Adipose tissue (tissue), 3 donors: ENCODE results near the gene FAM163B. TPM values are rescaled to one million over a fixed set of nuclear protein-coding genes. Genes with fewer than 3 reads are reported as not detected.

ENCODE experiments used
- H3K27ac ChIP-seq: one replicate; pipeline ENCODE4 v1.5.1; 2013; ENCODE audit warnings: low read depth, low read length
- WGBS, 3 donors: extraction: QIAGEN DNeasy Blood & Tissue Kit; methylation state at CpG; one replicate each; pipeline ENCODE4 v1.1.7; 2013; 5-methylcytosine and 5-hydroxymethylcytosine counted together
- polyA plus RNA-seq, 3 donors: library from polyadenylated mRNA; stranded (reverse); fragments of 200-250 nt; gene quantifications; one replicate each; pipeline ENCODE4 v1.2.3, GENCODE V29; 2013
- donor health status: healthy with polysubstance abuse.
- donor health status: Bipolar disorder and iron deficiency.
- donor health status: healthy.

FAM163B gene
- polyA plus RNA-seq, 3 donors, result not detected

- H3K27ac ChIP-seq, result no peak overlapping the region
- WGBS, 3 donors, result 63 to 70% (median 69%) methylated on average over 19 to 20 of the region's 20 CpGs
Observed at GRCh38 chr9:133590231-133590855, 18.8 kb downstream of the FAM163B start.

- WGBS, 3 donors, result 43 to 47% (median 46%) methylated on average over 18 to 19 of the region's 19 CpGs
Observed at GRCh38 chr9:133589454-133590227, 19.5 kb downstream of the FAM163B start.

GRCh38 chr9:133587466-133587865 lies 21.7 kb downstream of the FAM163B start:
- WGBS, 3 donors, result 82 to 88% (median 82%) methylated on average over 6 of the region's 6 CpGs
- H3K27ac ChIP-seq, result no peak overlapping the region

More at GRCh38 chr9:133589454-133590227, 19.5 kb downstream of the FAM163B start:
- no peak overlapping the region for H3K27ac ChIP-seq

GRCh38 chr9:133587051-133587450 lies 22.1 kb downstream of the FAM163B start:
- no peak overlapping the region for H3K27ac ChIP-seq
- WGBS, 3 donors, result 77 to 84% (median 82%) methylated on average over 8 of the region's 8 CpGs

GRCh38 chr9:133585481-133586351 lies 23.5 kb downstream of the FAM163B start:
- H3K27ac ChIP-seq, result no peak overlapping the region
- 20 to 24% (median 23%) methylated on average over 43 of the region's 43 CpGs for WGBS, 3 donors

GRCh38 chr9:133584559-133585476 lies 24.4 kb downstream of the FAM163B start:
- no peak overlapping the region for H3K27ac ChIP-seq
- 6 to 11% (median 6%) methylated on average over 28 of the region's 28 CpGs for WGBS, 3 donors

- no peak overlapping the region for H3K27ac ChIP-seq
Observed at GRCh38 chr9:133584167-133584558, 25.0 kb downstream of the FAM163B start.

GRCh38 chr9:133583586-133583985 lies 25.6 kb downstream of the FAM163B start:
- no peak overlapping the region for H3K27ac ChIP-seq
- 75 to 92% (median 92%) methylated on average over 23 of the region's 23 CpGs for WGBS, 3 donors

More at GRCh38 chr9:133584167-133584558, 25.0 kb downstream of the FAM163B start:
- WGBS, 3 donors, result 39 to 70% (median 65%) methylated on average over 5 of the region's 5 CpGs

- 88 to 91% (median 91%) methylated on average over 3 of the region's 3 CpGs for WGBS, 3 donors
- H3K27ac ChIP-seq, result no peak overlapping the region
Observed at GRCh38 chr9:133583111-133583510, 26.1 kb downstream of the FAM163B start.

GRCh38 chr9:133582501-133583045 lies 26.6 kb downstream of the FAM163B start:
- 82 to 95% (median 89%) methylated on average over 14 of the region's 14 CpGs for WGBS, 3 donors

GRCh38 chr9:133581513-133582343 lies 27.5 kb downstream of the FAM163B start:
- no peak overlapping the region for H3K27ac ChIP-seq
- WGBS, 3 donors, result 73 to 79% (median 78%) methylated on average over 19 of the region's 19 CpGs

More at GRCh38 chr9:133582501-133583045, 26.6 kb downstream of the FAM163B start:
- no peak overlapping the region for H3K27ac ChIP-seq

- 72 to 84% (median 78%) methylated on average over 4 of the region's 4 CpGs for WGBS, 3 donors
Observed at GRCh38 chr9:133581011-133581410, 28.2 kb downstream of the FAM163B start.

GRCh38 chr9:133580419-133580738 lies 28.8 kb downstream of the FAM163B start:
- 63 to 79% (median 77%) methylated on average over 6 of the region's 6 CpGs for WGBS, 3 donors
- no peak overlapping the region for H3K27ac ChIP-seq

More at GRCh38 chr9:133581011-133581410, 28.2 kb downstream of the FAM163B start:
- no peak overlapping the region for H3K27ac ChIP-seq

GRCh38 chr9:133579601-133580418 lies 29.4 kb downstream of the FAM163B start:
- 73 to 82% (median 74%) methylated on average over 31 of the region's 31 CpGs for WGBS, 3 donors
- H3K27ac ChIP-seq, result no peak overlapping the region

GRCh38 chr9:133578524-133579441 lies 30.4 kb downstream of the FAM163B start:
- 36 to 52% (median 42%) methylated on average over 34 to 41 of the region's 41 CpGs for WGBS, 3 donors
- no peak overlapping the region for H3K27ac ChIP-seq
